22Rv1 (cell line): Measurements from ENCODE around the gene TCEAL4.
A peak's percentile ranks its signal among the peaks of the same experiment; 100 is the strongest.

Experiments used
- H3K27ac ChIP-seq: fragments of 450-650 bp; 2 replicates; pipeline ENCODE4 v1.5.1; 2017
- ZFX ChIP-seq: fragments of 450-650 bp; IDR thresholded peaks from 2 replicates; pipeline ENCODE4 v1.6.1; 2017; ENCODE audit warnings: antibody characterized with exemption, borderline replicate concordance
- TF ChIP-seq, protein P1 (sequence below): fragments of 450-650 bp; IDR thresholded peaks from 2 replicates; pipeline ENCODE4 v1.5.1; 2017; ENCODE audit warnings: mild to moderate bottlenecking

TCEAL4 gene

DNA sequence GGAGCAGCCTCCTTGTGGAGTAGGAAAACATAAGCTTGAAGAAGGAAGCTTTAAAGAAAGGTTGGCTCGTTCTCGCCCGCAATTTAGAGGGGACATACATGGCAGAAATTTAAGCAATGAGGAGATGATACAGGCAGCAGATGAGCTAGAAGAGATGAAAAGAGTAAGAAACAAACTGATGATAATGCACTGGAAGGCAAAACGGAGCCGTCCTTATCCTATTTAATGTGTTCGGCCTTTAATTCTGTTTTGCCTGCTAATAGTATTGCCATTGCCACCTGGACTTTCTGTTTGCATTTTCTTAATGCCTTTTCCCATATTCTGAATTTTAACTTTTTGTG is 44.8 kb downstream of the TCEAL4 start:
- TF ChIP-seq ZFX = no peak
- TF ChIP-seq, protein P1, sequence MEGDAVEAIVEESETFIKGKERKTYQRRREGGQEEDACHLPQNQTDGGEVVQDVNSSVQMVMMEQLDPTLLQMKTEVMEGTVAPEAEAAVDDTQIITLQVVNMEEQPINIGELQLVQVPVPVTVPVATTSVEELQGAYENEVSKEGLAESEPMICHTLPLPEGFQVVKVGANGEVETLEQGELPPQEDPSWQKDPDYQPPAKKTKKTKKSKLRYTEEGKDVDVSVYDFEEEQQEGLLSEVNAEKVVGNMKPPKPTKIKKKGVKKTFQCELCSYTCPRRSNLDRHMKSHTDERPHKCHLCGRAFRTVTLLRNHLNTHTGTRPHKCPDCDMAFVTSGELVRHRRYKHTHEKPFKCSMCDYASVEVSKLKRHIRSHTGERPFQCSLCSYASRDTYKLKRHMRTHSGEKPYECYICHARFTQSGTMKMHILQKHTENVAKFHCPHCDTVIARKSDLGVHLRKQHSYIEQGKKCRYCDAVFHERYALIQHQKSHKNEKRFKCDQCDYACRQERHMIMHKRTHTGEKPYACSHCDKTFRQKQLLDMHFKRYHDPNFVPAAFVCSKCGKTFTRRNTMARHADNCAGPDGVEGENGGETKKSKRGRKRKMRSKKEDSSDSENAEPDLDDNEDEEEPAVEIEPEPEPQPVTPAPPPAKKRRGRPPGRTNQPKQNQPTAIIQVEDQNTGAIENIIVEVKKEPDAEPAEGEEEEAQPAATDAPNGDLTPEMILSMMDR = 0 out of 2 replicates have a peak, but pooled peaks have one; percentile 22
- H3K27ac ChIP-seq = peak overlapping the region; percentile 79

DNA sequence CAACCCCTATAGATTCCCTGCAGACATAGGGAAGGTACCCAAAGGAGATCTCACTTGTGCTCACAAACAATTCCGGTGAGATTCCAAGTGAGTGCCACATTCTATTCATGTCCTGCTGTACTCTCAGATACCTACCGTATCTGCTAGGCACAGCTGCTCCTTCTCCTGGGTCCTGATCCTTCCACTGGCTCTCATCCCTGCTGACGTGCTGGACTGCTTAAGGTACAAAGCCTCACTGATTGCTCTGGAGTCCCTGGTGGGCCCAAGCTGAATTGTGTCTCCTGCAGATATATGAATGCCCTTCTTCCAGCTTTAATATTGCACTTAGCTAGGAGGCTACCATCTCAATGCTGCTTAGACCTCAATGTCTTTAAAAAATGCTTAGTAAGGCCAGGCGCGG is 45.8 kb downstream of the TCEAL4 start:
- H3K27ac ChIP-seq = no peak overlapping the region
- TF ChIP-seq, protein P1 = no peak
- TF ChIP-seq ZFX = no peak

DNA sequence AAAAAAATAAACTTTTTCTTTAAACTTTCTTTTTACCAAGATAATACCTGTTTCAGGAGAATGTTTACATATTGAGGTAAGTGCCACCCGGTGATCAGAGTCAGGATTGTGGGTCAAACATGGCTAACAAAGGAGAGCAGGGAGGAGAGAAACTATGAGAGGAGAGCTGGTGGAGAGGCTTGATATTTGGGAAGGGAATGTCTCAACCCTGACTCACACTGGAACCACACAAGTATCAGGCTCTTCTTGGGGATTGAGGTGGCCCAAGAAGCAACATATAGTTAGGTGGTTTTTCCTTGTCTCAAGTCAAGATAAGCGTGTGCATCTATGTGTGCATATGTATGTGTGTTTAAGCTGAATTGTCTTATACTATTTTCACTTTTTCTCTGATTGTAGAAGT is 50.1 kb downstream of the TCEAL4 start:
- TF ChIP-seq ZFX = no peak
- TF ChIP-seq, protein P1 = no peak
- no peak overlapping the region for H3K27ac ChIP-seq
